ENCODE measurements around the gene THSD4.

- TF ChIP-seq CTCF (IDR thresholded peaks at IDR 0.05) (no peak), JUN (IDR thresholded peaks at IDR 0.05) (no peak), POLR2A (IDR thresholded peaks at IDR 0.05; ENCODE audit: low read length) (no peak), RFX5 (IDR thresholded peaks at IDR 0.05) (no peak), ELK1 (IDR thresholded peaks at IDR 0.05; ENCODE audit: low read depth, low read length) (no peak), REST (IDR thresholded peaks at IDR 0.05) (no peak), RNF2 (IDR thresholded peaks at IDR 0.05; ENCODE audit: borderline replicate concordance, low read depth) (no peak), CEBPB (IDR thresholded peaks at IDR 0.05) (no peak), RAD21 (conservative IDR thresholded peaks at IDR 0.05 in 1 of 2, IDR thresholded peaks at IDR 0.05 in 1 of 2) (no peak), JUNB (IDR thresholded peaks at IDR 0.05) (no peak), CHD2 (IDR thresholded peaks at IDR 0.05; ENCODE audit: low read length, partially characterized antibody) (no peak), GATA3 (IDR thresholded peaks at IDR 0.05; ENCODE audit: borderline replicate concordance) (no peak), BHLHE40 (IDR thresholded peaks at IDR 0.05; ENCODE audit: low read depth, low read length) (no peak), HDAC2 (IDR thresholded peaks at IDR 0.05) (no peak)
These were observed 208.3 kb downstream of the THSD4 start for GRCh38 chr15:71323584-71323983.

Measured in A549 (cell line).